IPS DF 4.7 (cell line): ENCODE data around the gene DOCK3.
"Not testable (repeated sequence)": the region's sequence is repeated elsewhere in the genome, so short reads cannot be mapped to it uniquely, and the experiment has no call there.

Experiments
- DNase-seq: peaks from one replicate; pipeline ENCODE4 v3.0.0-alpha.2; 2013; ENCODE audit warnings: low spot score; ENCODE audit errors: extremely low read depth

The DOCK3 gene

DNA sequence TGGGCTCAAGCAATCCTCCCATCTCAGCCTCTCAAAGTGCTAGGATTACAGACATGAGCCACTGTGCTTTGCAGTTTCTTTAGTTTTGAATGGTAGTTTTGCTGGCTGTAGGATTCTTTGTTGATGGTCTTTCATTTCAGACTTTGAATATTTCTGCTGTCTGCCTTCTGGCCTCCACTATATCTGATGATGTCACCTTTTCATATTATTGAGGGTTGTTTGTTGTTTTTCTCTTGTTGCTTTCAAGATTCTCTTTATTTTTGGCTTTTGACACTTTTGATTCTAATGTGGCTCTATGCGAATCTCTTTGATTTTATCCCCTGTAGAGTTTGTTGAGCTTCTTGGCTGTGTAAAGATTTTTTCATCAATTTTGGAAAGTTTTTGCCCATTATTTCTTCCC is 631.4 kb downstream of the DOCK3 start:
- DNase-seq: no peak

DNA sequence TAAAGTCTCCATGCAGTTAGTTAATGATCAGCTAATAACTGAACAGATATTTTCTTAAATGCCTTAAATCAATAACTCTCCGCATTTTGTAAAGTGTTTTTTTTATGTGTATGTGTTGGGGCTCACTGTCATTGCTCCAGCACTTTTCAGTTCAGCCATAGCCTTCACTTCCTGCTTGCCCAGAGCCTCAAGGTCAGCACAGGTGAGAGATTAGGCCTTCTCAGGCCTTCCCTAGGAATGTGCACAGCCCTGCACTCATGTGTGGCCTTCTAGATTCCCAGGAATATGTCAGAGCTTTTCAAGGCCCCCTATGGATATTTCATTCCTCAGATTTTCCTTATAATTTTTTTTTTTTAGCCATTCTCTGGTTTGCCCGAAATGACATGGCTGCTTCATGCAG is 632.7 kb downstream of the DOCK3 start:
- DNase-seq: no peak

DNA sequence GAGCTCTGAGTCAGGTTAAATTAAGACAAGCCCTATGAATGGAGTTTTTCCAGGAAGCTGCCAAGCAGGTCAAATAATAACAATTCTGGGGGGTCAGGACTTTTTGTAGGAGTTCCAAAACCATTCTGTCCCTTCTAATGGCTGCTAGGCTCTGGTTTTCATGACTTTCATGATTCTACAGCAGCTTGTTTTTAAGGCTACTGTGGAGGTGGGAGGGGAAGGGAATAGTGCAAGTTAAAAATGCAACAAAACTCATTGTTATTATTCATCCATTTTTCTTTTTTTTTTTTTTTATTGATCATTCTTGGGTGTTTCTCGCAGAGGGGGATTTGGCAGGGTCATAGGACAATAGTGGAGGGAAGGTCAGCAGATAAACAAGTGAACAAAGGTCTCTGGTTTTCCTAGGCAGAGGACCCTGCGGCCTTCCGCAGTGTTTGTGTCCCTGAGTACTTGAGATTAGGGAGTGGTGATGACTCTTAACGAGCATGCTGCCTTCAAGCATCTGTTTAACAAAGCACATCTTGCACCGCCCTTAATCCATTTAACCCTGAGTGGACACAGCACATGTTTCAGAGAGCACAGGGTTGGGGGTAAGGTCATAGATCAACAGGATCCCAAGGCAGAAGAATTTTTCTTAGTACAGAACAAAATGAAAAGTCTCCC is 633.3 kb downstream of the DOCK3 start:
- DNase-seq: not testable (repeated sequence)

GRCh38 chr3:51311055-51311454 is 636.3 kb downstream of the DOCK3 start:
- no peak for DNase-seq

GRCh38 chr3:51328206-51328605 is 653.5 kb downstream of the DOCK3 start:
- no peak for DNase-seq

- no peak for DNase-seq
These were observed 655.3 kb downstream of the DOCK3 start for GRCh38 chr3:51330046-51330445.

- no peak for DNase-seq
These were observed 657.4 kb downstream of the DOCK3 start for GRCh38 chr3:51332156-51332555.

- no peak for DNase-seq
These were observed 658.3 kb downstream of the DOCK3 start for GRCh38 chr3:51333021-51333420.

- no peak for DNase-seq
These were observed 661.5 kb downstream of the DOCK3 start for GRCh38 chr3:51336261-51336660.

DNA sequence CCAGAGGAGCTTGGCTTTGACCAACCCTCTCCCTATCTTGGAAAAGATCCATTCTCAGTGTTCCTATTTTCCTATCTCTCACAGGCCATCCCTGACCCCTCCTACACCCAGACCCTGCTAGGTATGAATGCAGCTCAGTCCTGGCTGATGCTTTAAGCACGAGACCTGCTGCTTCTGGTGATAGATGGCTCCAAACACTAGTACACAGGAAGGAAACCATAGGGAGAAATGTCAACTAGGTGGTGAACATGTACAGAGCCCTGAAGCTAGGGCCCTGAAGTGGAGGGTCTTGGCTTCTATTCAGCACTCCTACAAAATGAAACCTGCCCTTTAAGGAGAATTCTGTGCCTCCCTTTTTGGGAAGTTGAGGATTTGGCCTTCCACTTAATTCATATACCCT is 662.9 kb downstream of the DOCK3 start:
- DNase-seq: no peak

GRCh38 chr3:51338632-51339031 is 663.9 kb downstream of the DOCK3 start:
- no peak for DNase-seq

DNA sequence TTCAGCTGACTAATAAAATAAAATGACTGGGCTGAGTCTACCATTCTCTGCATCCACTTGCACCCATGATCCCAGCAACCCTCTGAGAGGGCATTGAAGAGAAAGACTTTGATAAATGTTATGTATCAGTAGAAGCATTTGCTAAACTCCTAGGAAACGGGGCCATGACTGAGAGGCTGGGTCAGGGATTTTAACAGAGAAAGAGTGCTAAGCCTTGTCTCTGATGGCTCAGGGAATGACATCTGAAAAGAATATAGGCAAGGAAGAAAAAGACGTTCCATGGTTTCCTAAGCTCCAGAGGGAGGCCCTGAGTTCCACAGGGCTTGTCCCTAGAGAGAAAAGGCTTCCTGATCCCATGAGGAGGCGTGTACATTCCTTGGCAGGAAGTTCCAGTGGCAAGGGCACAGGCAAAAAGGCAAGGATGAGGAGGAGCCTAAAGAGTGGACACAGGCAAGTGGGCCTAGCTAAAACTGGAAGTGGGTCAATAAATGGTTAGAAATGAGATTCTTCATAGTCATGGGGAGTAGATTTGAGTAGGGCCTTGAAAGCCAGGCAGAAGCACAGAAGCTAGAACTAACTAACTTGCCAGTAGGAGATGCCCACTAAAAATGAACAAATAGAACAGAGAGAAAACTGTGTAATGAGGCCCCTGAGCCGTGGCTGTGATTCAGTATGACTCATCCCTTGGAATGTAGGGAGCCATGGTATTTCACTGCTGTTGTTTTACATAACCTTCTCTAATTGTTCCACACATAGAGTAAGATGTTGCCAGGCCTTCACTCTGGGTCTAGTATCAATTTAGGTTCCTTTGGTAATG is 665.5 kb downstream of the DOCK3 start:
- DNase-seq: no peak

DNA sequence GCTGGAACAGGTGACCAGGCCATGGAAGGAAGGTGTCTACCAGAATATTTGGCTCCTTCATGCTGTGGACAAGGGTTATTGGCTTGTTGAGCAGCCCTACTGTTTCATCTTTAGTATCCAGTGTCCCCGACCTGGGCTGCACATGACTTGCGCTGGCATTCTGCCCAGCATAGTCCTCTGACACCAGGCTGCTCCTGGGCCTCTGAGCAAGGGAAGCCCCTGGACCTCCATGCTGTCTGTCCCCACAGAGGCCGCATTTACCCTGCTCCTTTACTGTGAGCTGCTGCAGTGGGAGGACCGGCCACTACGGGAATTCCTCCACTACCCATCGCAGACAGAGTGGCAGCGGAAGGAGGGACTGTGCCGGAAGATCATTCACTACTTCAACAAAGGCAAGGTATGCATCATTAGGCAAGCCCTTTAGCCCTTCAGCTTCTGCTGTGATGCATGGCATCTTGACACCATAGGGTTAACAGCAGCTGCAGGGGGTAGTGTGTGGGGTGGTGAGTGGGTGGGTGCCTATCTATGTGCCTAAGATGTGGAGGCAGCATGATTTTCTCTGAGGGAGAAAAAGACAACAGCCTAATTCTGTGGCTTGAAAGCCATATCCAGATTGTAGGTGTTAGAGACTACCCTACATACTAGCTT is 666.4 kb downstream of the DOCK3 start:
- no peak for DNase-seq

DNA sequence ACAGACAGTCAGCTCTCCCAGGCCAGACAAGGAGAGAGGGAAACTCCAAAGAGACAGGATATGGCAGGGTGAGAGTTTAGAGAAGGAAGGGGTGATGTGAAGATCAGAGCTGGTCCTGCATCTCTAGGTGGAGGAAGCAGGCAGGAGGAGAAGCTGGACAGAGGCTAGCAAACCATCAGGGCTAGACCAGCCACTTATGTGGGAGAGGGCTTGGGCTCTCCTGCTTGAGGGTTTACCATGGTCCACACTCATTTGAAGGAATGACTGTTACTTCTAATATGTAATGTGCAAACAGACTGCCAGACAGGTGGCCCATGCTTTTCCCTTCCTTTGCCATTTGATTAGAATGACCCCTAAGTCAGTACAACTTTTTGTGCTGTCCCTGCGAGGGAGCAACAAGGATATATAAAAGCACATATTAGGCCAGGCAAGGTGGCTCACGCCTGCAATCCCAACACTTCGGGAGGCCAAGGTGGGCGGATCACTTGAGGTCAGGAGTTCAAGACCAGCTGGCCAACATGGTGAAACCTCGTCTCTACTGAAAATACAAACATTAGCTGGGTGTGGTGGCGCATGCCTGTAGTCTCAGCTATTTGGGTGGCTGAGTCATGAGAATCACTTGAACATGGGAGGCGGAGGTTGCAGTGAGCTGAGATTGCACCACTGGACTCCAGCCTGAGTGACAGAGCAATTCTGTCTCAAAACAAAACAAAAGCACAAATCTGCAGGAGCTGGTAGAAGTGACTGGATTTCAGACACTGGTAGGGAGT is 669.4 kb downstream of the DOCK3 start:
- no peak for DNase-seq

DNA sequence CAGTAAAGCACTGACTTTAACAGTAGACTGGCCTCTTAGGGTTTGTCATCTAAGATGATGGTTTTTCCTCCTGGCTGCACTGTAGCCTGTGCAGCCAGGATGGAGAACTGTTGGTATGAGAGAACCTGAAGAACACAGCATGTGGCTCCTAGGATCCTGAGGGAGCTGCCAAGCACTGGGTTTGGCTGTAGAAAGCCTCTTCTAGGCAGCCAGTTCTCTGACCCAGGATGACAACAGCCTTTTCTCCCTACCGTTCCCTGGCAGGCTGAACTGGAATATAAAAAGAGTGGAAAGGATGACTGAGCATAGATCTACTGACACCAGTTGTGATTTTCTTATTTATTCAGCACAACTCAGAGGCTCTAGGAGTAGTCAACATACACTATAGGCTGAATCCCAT is 676.0 kb downstream of the DOCK3 start:
- DNase-seq: no peak

GRCh38 chr3:51353131-51353530 is 678.4 kb downstream of the DOCK3 start:
- DNase-seq: no peak

DNA sequence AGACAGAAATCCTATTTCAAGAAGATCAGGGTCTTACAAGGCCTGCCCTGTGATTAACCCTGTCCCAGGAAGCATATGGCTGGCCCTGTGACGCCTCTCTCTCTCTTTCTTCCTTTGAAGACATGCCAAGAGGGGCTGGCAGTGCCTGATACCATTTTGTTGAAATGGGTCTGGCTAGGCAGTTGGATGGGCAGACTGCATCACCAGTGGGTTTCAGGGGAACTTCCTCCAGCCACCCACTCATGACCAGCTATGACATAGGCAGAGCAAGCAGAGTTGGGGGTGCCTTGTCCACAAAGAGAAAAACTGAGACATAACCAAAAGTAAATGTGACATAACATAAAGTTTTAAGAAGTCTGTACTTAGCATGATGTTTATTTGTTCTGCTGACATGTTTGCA is 679.0 kb downstream of the DOCK3 start:
- DNase-seq: no peak

DNA sequence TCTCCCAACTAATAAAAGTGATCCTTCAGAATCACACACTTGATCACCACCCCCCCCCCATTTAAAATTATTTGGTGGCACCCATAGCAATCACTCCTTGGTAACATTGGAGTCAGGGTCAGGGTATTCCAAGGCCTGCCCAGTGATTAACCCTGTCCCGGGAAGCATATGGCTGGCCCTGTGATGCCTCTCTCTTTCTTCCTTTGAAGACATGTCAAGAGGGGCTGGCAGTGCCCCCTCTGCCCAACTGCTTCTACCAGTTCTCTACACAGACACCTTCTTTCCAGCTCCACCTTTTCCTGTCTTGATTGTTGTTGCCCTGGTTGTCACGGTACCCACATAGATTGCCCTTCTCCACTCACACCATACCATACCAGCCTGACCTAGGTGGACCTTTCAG is 679.4 kb downstream of the DOCK3 start:
- no peak for DNase-seq

DNA sequence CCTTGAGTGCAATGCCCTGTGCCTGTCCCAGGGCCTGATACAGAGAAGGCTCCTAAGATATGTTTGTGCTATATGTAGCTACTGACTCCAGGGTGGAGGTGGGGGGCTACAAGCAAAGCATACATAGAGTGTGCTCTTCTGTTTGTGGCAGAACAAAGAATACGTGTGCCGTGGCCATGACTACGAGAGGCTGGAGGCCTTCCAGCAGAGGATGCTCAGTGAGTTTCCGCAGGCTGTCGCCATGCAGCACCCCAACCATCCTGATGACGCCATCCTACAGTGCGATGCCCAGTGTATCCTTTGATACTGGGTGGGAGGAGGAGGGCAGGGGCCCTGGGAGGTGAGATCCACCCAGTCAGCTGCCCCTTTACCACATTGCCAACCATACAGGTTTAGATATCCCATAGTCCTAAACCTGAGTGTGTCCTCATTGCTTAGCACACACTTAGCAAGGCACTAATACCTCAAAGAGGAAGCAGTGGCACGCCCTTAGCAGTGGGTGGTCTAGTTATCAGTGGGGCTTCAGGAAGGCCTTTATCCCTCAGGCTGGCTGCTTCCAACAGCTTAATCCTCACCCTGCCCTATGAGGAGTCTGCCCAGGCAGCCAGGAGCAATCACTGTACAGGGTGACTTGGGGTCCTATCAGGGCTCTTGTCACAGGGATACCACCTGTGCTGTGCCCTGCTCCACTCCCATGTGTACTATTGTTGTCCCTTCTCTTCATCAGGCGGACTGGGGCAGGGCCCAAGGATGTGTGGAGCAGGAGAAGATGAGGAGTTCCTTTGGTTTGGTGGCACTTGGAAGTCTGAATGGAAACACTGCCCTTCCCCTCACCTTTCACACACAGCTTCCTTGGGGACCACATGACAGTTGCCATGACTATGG is 680.2 kb downstream of the DOCK3 start:
- DNase-seq: no peak

GRCh38 chr3:51355891-51356578 is 681.3 kb downstream of the DOCK3 start:
- DNase-seq: no peak
